ENCODE measurements around the gene IGLL1. TPM values are rescaled to one million over a fixed set of nuclear protein-coding genes. Genes with fewer than 3 reads are reported as not detected.
"Not testable (repeated sequence)": the region's sequence is repeated elsewhere in the genome, so short reads cannot be mapped to it uniquely, and the experiment has no call there.

The IGLL1 gene
- total RNA-seq, 1 experiment from 2014 or later, result not detected

- peak; percentile 33 for DNase-seq (ENCODE audit: low read depth)
Observed at GRCh38 chr22:23591201-23591791, 11.2 kb upstream of the IGLL1 start.

- DNase-seq (ENCODE audit: low read depth), result no peak
Observed at GRCh38 chr22:23583836-23584235, 3.7 kb upstream of the IGLL1 start.

DNA sequence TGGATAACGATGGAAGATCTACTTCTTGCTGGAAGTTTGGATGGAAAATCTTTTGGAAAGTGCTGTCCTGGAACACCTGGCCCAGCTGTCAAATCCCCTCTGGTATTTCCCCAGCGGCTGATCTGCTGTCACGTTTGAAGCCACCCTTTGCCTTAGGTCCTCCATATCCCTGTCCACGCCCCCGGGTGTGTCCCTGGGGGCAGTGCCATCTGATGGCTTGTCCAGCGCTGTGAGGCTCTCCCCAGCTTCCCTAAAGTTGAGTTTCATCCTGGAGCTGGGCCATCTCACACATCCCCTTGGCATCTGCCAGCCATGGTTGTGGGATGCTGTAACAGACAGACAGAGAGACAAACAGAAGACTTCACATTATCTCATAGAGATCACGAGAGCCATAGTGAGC is 3.1 kb upstream of the IGLL1 start:
- DNase-seq (ENCODE audit: low read depth), result no peak

- DNase-seq (ENCODE audit: low read depth), result no peak
Observed at GRCh38 chr22:23581260-23581650, 1.2 kb upstream of the IGLL1 start.

DNA sequence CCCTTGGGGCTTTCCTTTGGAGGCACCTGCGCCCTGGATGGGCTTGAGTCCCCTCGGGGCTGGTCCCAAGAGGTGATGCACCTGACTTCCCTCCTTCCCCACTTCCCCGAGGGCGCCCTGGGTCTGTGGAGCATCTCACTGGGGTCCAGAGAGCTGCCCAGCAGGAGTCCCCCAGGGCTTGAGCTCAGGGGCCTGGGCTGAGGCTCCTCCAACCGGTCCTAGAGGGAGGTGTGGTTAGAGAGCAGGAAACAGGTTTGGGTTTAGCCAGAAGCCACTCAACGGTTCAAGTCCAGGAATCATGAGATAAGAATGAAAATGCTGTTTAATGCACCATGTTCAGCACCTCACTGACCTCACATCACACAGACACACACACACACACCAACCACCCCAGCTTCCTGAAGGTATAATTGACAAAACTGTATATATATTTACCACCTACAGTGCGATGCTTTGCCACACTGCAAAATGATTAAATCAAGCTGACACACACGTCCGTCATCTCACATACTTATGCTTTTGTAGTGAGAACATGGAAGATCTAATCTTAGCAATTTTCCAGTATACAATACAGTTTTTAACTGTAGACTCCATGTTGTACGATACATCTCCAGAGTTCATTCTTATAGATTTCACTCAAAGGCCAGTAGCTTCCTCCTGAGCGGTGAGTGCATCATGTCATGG is 628 bp upstream of the IGLL1 start:
- DNase-seq (ENCODE audit: low read depth), result no peak

- DNase-seq (ENCODE audit: low read depth), result no peak
Observed at GRCh38 chr22:23579280-23579679, 810 bp downstream of the IGLL1 start.

- no peak for DNase-seq (ENCODE audit: low read depth)
Observed at GRCh38 chr22:23578306-23578705, 1.8 kb downstream of the IGLL1 start.

GRCh38 chr22:23576681-23577080 is 3.4 kb downstream of the IGLL1 start:
- DNase-seq (ENCODE audit: low read depth), result no peak

- no peak for DNase-seq (ENCODE audit: low read depth)
Observed at GRCh38 chr22:23575601-23576000, 4.5 kb downstream of the IGLL1 start.

GRCh38 chr22:23574877-23575276 is 5.2 kb downstream of the IGLL1 start:
- DNase-seq (ENCODE audit: low read depth), result no peak

GRCh38 chr22:23574371-23574811 is 5.7 kb downstream of the IGLL1 start:
- DNase-seq (ENCODE audit: low read depth), result no peak

- not testable (repeated sequence) for DNase-seq (ENCODE audit: low read depth)
Observed at GRCh38 chr22:23573701-23574235, 6.3 kb downstream of the IGLL1 start.

DNA sequence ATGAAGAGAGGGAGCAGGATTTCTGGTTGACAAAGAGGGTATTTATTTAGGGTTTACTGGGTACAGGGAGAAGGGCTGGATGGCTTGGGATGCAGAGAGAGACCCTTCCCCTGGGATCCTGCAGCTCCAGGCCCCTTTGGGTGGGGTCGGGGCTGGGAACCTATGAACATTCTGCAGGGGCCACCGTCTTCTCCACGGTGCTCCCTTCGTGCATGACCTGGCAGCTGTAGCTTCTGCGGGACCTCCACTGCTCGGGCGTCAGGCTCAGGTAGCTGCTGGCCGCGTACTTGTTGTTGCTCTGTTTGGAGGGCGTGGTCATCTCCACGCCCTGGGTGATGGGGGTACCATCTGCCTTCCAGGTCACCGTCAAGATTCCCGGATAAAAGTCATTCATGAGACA is 7.0 kb downstream of the IGLL1 start:
- not testable (repeated sequence) for DNase-seq (ENCODE audit: low read depth)

DNA sequence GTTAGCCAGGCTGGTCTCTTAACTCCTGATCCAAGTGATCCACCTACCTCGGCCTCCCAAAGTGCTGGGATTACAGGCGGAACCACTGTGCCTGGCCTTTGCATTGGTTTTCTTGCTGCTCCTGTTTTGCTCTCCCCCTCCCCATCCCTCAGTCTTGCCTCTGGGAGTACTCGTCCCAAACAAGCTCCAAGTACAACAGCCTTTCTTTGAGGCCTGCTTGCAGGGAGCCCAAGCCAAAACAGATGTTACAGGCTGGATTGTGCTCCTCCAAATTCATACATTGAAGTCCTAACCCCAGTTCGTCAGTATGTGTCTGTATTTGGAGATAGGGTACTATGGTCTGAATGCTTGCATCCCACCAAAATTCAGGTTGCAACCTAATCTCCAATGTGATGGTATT is 8.6 kb downstream of the IGLL1 start:
- DNase-seq (ENCODE audit: low read depth), result no peak

DNA sequence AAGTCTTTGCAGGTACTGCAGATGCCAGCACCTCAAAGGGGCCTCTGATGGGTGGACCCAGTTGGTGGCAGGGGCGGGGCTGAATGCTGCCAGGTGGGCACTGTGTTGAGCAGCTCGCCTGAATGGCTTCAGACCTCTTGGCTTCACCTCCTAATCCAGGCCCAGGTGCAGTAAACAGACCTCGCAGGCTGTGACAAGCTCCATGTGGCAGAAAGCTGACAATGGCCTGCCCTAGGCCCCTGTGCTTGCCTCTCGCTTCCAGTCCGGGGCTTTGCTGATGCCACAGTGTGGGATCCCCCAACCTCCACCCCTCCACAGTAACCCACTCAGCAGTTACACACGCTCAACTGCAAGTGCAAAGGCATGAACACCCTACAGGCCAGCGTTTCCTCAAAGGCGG is 9.4 kb downstream of the IGLL1 start:
- no peak for DNase-seq (ENCODE audit: low read depth)

DNA sequence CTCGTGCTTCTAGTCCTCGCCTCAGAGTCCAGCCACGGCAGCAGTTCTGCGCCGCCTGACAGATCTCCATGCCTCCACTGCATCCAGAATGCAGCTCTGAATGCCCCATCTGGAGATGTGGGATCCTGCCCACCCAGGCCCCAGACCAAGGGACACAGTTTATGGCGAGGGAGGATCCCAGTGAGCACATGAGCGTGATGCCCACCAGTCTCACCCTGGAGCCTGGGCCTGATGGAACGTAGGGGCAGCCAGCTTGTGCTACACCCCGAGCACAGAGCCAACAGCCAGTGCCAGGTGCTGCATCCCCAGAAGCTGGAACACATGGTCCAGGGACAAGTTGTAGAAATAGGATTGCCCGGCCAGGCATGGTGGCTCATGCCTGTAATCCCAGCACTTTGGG is 10.4 kb downstream of the IGLL1 start:
- DNase-seq (ENCODE audit: low read depth), result no peak

DNA sequence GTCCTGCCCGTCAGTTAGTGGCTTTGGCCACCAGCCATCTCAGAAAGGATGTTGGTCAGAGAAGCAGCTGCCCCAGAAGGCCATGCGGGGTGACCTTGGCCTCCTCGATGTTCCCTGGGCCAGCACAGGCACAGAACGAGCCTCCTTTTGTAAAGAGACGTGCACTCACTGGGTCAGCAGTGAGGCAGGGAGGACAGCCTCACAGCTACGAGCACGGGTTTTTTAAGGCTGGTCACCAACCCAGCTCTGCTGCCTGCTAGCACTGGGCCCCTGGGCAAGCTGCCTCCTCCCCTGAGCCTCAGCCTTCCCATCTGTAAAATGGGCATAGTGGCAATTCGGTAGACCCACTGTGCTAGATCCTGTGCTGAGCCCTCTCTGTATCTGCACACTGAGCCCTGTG is 10.8 kb downstream of the IGLL1 start:
- DNase-seq (ENCODE audit: low read depth), result no peak

GRCh38 chr22:23566705-23567475 is 13.2 kb downstream of the IGLL1 start:
- DNase-seq (ENCODE audit: low read depth), result no peak

GRCh38 chr22:23565915-23566704 is 14.0 kb downstream of the IGLL1 start:
- no peak for DNase-seq (ENCODE audit: low read depth)

DNA sequence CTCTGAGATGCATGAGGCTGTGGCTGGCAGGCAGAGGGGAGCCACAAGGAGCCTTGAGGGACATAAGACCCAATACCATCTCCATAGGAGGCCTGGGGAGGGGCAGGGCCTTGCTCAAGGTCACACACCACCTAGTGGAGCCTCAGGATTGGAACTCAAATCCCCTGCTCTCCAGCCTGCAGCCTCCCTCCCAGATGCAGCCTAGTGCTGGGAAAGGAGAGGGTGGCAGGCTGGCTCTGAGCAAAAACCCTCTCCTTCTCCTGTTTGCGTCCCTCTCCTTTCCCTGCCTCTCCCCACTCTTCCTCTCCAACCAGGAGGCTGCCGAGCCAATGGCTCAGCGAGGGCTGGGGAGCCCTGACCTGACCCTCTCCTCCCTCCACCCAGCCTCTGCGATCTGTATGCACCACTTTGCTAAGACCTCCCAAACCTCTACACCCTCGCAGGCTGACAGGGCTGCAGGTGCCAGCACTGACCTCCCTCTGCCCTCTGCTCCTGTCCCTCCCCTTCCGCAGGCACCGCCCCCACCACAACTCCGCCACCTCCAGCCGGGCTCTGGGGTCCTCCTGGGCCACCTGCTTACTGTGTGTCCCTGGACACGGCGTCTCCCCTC is 14.7 kb downstream of the IGLL1 start:
- DNase-seq (ENCODE audit: low read depth), result no peak

DNA sequence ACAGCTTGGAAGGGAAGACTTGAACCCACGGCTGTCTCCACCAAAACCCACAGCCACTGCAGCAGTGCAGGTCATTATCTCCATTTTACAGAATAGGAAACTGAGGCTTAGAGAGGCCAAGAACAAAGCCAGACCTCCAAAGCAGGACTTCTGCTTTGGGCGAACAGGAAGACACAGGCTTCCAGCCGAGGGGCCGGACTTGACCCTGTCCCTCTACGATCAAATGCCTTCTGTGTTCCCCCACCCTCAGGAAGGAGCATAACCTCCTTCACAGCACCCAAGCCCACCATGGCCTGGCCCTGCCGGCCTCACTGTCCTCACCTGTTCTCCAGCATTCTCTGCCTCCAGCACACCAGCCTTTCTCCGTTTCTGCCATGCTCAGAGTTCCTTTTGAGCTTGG is 15.8 kb downstream of the IGLL1 start:
- no peak for DNase-seq (ENCODE audit: low read depth)
